Measurements from ENCODE around the gene FAM163A. TPM values are rescaled to one million over a fixed set of nuclear protein-coding genes. Genes with fewer than 3 reads are reported as not detected.

FAM163A gene
- total RNA-seq, 3 donors from 2014 or later (not counting 1 experiment from before 2014, with no cell fraction given): not detected

DNA sequence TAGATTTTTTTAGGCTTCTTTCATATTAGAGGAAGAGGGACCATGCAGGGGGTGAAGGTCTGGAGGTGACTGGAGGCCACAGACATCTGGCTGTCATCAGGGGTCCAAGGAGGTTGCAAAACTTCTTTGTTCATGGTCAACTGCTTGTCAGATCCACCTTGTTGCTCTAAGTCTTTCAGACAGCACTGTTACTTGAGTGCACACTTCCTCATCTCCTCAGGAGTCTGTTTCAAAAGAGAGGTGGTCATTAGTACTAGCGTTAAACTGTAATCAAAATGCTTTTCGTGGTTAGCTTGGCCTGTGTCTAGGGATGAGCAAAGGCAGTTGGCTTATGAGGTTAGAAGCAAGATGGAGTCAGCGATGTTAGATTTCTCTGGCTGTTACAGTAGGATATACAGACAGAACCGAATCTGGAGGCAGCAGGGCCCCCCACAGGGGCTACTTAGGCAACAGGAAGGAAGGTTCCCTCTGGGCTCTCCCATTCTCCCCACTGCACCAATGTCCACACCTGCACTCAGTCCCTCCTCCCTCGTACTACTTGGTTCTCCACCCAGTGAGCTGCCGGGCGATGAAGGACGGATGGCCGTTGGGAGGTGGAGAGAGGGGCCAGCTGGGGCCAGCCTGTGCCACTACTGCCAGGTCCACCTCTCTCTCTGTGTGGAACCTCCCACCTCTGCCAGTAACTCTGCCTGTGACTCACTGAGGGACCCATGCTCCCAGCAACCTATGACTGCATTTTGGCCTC lies 77.3 kb downstream of the FAM163A start:
- Mint-ChIP-seq H3K4me3 (no peak overlapping the region), H3K9me3 (no peaks in the 10 kb centered on the region), H3K27me3 (ENCODE audit: low read depth in 2 of 2) (peaks cover 7 to 19% of the 10 kb centered on the region in 2 donors), H3K36me3 (no peaks in the 10 kb centered on the region), H3K4me1 (peaks cover 3 to 5% of the 10 kb centered on the region in 2 donors), H3K27ac (no peak overlapping the region)
- peaks cover 4% of the 10 kb centered on the region for H3K4me1 ChIP-seq (ENCODE audit: control insufficient read depth, insufficient read depth, low read length)
- TF ChIP-seq CTCF (IDR thresholded peaks at IDR 0.05): no peak
- 82% methylated on average over 8 of the region's 9 CpGs for WGBS (ENCODE audit: insufficient coverage)
- no peaks in the 10 kb centered on the region for H3K36me3 ChIP-seq (ENCODE audit: control insufficient read depth, insufficient read depth, low read length)
- H3K27me3 ChIP-seq (ENCODE audit: control insufficient read depth, insufficient read depth, low read length): peaks cover 4% of the 10 kb centered on the region
- no peaks in the 10 kb centered on the region for H3K9me3 ChIP-seq (ENCODE audit: control insufficient read depth, insufficient read depth, low read length)
- intact Hi-C loops (cut with micrococcal nuclease): no loop called here
- no peak overlapping the region for H3K4me3 ChIP-seq (ENCODE audit: low read length)
- DNase-seq (no peak), ATAC-seq (no peak)
- no peak overlapping the region for H3K27ac ChIP-seq (ENCODE audit: low read length)

DNA sequence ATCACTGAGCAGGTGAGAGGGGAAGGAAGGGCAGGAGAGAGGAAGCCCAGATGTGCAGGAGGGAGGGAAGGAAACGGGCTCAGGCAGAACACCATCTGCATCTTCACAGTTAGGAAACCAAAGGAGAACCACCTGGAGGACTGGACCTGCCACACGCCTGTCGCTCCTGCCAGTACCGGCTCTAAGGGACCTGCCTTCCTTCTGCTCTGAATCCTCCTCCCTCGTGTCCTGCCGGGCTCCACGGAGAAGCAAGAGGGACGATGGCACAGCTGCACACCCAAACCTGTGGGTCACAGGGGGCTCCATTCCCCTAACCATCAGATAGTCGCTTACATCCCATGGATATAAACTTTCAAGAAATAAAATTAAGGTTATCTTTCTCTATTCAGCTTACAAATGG lies 78.4 kb downstream of the FAM163A start:
- 78% methylated on average over 9 of the region's 9 CpGs for WGBS (ENCODE audit: insufficient coverage)
- intact Hi-C loops (cut with micrococcal nuclease): no loop called here
- ATAC-seq: no peak
- H3K27me3 Mint-ChIP-seq (ENCODE audit: low read depth in 2 of 2): peaks cover 6 to 13% of the 10 kb centered on the region in 2 donors
- Histone ChIP-seq H3K4me3 (ENCODE audit: low read length) (no peak overlapping the region), H3K9me3 (ENCODE audit: control insufficient read depth, insufficient read depth, low read length) (no peaks in the 10 kb centered on the region), H3K36me3 (ENCODE audit: control insufficient read depth, insufficient read depth, low read length) (no peaks in the 10 kb centered on the region), H3K27me3 (ENCODE audit: control insufficient read depth, insufficient read depth, low read length) (no peaks in the 10 kb centered on the region), H3K4me1 (ENCODE audit: control insufficient read depth, insufficient read depth, low read length) (no peaks in the 10 kb centered on the region), H3K27ac (ENCODE audit: low read length) (no peak overlapping the region)
- H3K4me3 Mint-ChIP-seq: no peak overlapping the region
- H3K36me3 Mint-ChIP-seq: no peaks in the 10 kb centered on the region
- H3K9me3 Mint-ChIP-seq: no peaks in the 10 kb centered on the region
- no peak for DNase-seq
- no peak for TF ChIP-seq CTCF (IDR thresholded peaks at IDR 0.05)
- no peak overlapping the region for H3K27ac Mint-ChIP-seq
- no peaks in the 10 kb centered on the region for H3K4me1 Mint-ChIP-seq

- H3K27ac Mint-ChIP-seq: no peak overlapping the region
- Histone ChIP-seq H3K36me3 (ENCODE audit: control insufficient read depth, insufficient read depth, low read length) (no peaks in the 10 kb centered on the region), H3K4me3 (ENCODE audit: low read length) (no peak overlapping the region), H3K9me3 (ENCODE audit: control insufficient read depth, insufficient read depth, low read length) (no peaks in the 10 kb centered on the region), H3K4me1 (ENCODE audit: control insufficient read depth, insufficient read depth, low read length) (no peaks in the 10 kb centered on the region), H3K27ac (ENCODE audit: low read length) (no peak overlapping the region), H3K27me3 (ENCODE audit: control insufficient read depth, insufficient read depth, low read length) (no peaks in the 10 kb centered on the region)
- no peaks in the 10 kb centered on the region for H3K9me3 Mint-ChIP-seq
- TF ChIP-seq CTCF (IDR thresholded peaks at IDR 0.05): no peak
- WGBS (ENCODE audit: insufficient coverage): 100% methylated on average over 2 of the region's 2 CpGs
- ATAC-seq (no peak), DNase-seq (no peak)
- H3K36me3 Mint-ChIP-seq: no peaks in the 10 kb centered on the region
- H3K4me1 Mint-ChIP-seq: no peaks in the 10 kb centered on the region
- intact Hi-C loops (cut with micrococcal nuclease): no loop called here
- H3K27me3 Mint-ChIP-seq (ENCODE audit: low read depth in 2 of 2): peaks cover 3 to 13% of the 10 kb centered on the region in 2 donors
- no peak overlapping the region for H3K4me3 Mint-ChIP-seq
Measured at GRCh38 chr1:179822065-179822464, 79.0 kb downstream of the FAM163A start.

DNA sequence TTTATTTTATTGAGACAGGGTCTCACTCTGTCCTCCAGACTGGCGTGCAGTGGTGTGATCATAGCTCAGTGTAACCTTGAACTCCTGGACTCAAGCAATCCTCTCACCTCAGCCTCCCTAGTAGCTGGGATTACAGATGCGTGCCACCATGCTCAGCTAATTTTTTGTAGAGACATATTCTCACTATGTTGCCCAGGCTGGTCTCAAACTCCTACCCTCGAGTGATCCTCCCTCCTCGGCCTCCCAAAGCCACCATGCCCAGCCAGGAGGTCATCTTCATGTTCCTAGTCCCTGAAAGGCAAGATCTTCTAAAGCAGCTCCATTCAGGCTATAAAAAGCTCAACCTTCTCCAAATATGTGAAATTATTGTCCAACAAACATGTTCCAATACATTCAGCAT lies 80.6 kb downstream of the FAM163A start:
- ATAC-seq (no peak), DNase-seq (no peak)
- Mint-ChIP-seq H3K27ac (no peak overlapping the region), H3K4me3 (no peak overlapping the region), H3K27me3 (ENCODE audit: low read depth in 2 of 2) (peaks cover 3 to 7% of the 10 kb centered on the region in 2 donors), H3K9me3 (no peaks in the 10 kb centered on the region), H3K4me1 (no peaks in the 10 kb centered on the region), H3K36me3 (no peaks in the 10 kb centered on the region)
- Histone ChIP-seq H3K36me3 (ENCODE audit: control insufficient read depth, insufficient read depth, low read length) (no peaks in the 10 kb centered on the region), H3K4me3 (ENCODE audit: low read length) (no peak overlapping the region), H3K27me3 (ENCODE audit: control insufficient read depth, insufficient read depth, low read length) (no peaks in the 10 kb centered on the region), H3K4me1 (ENCODE audit: control insufficient read depth, insufficient read depth, low read length) (no peaks in the 10 kb centered on the region), H3K27ac (ENCODE audit: low read length) (no peak overlapping the region), H3K9me3 (ENCODE audit: control insufficient read depth, insufficient read depth, low read length) (no peaks in the 10 kb centered on the region)
- WGBS (ENCODE audit: insufficient coverage): 87% methylated on average over 4 of the region's 4 CpGs
- intact Hi-C loops (cut with micrococcal nuclease): no loop called here
- no peak for TF ChIP-seq CTCF (IDR thresholded peaks at IDR 0.05)
